ENCODE data around the gene TAS1R1. TPM values are rescaled to one million over a fixed set of nuclear protein-coding genes. Genes with fewer than 3 reads are reported as not detected.

The TAS1R1 gene
- total RNA-seq, 2 experiments from 2014 or later = not detected

- POLR2A ChIA-PET = no interaction called here
- no peaks in the 10 kb centered on the region for H3K9me3 Mint-ChIP-seq
- CTCF ChIA-PET = interaction anchor here (1.3 to 1.4 kb wide), 2 partner anchors 15 to 76 kb away, joined by 5 read pairs; partner anchors contain the start of genes NOL9 and TAS1R1
These were observed 15.0 kb downstream of the TAS1R1 start for GRCh38 chr1:6570100-6570499.

GRCh38 chr1:6570987-6571386 is 15.9 kb downstream of the TAS1R1 start:
- DNase-seq (no peak), ATAC-seq (no peak)
- no peak overlapping the region for H3K4me3 Mint-ChIP-seq
- H3K36me3 Mint-ChIP-seq (ENCODE audit: low read depth) = no peaks in the 10 kb centered on the region
- no peaks in the 10 kb centered on the region for H3K9me3 Mint-ChIP-seq
- ChIA-PET CTCF (interaction anchor here (1.3 to 1.4 kb wide), 2 partner anchors 16 to 76 kb away, joined by 5 read pairs; partner anchors contain the start of genes NOL9 and TAS1R1), POLR2A (no interaction called here)
- no peak overlapping the region for H3K27ac Mint-ChIP-seq
- H3K4me1 Mint-ChIP-seq (ENCODE audit: low read depth) = peaks cover 5% of the 10 kb centered on the region
- no peak for TF ChIP-seq CTCF (IDR thresholded peaks at IDR 0.05)
- H3K27me3 Mint-ChIP-seq = no peaks in the 10 kb centered on the region
- intact Hi-C loops (cut with micrococcal nuclease) = no loop called here

More at GRCh38 chr1:6570100-6570499, 15.0 kb downstream of the TAS1R1 start:
- Mint-ChIP-seq H3K27me3 (no peaks in the 10 kb centered on the region), H3K4me1 (ENCODE audit: low read depth) (peaks cover 5% of the 10 kb centered on the region), H3K36me3 (ENCODE audit: low read depth) (no peaks in the 10 kb centered on the region), H3K4me3 (no peak overlapping the region), H3K27ac (no peak overlapping the region)
- ATAC-seq = no peak
- DNase-seq = no peak
- TF ChIP-seq CTCF (IDR thresholded peaks at IDR 0.05) = no peak
- intact Hi-C loops (cut with micrococcal nuclease) = no loop called here

GRCh38 chr1:6572653-6573383 is 17.7 kb downstream of the TAS1R1 start:
- H3K9me3 Mint-ChIP-seq = no peaks in the 10 kb centered on the region

GRCh38 chr1:6574025-6574620 is 19.0 kb downstream of the TAS1R1 start:
- ATAC-seq = no peak
- intact Hi-C loops (cut with micrococcal nuclease) = no loop called here
- POLR2A ChIA-PET = no interaction called here
- CTCF ChIA-PET = interaction anchor here (3.4 kb wide), 1 partner anchor 19 kb away, joined by 10 read pairs; the partner anchor contains the start of genes NOL9 and TAS1R1
- TF ChIP-seq CTCF (IDR thresholded peaks at IDR 0.05) = no peak
- Mint-ChIP-seq H3K4me1 (ENCODE audit: low read depth) (peaks cover 5% of the 10 kb centered on the region), H3K4me3 (no peak overlapping the region), H3K27me3 (no peaks in the 10 kb centered on the region), H3K27ac (no peak overlapping the region), H3K36me3 (ENCODE audit: low read depth) (no peaks in the 10 kb centered on the region), H3K9me3 (no peaks in the 10 kb centered on the region)
- DNase-seq = no peak

More at GRCh38 chr1:6572653-6573383, 17.7 kb downstream of the TAS1R1 start:
- CTCF ChIA-PET = no interaction called here
- Mint-ChIP-seq H3K4me3 (no peak overlapping the region), H3K4me1 (ENCODE audit: low read depth) (peaks cover 5% of the 10 kb centered on the region), H3K36me3 (ENCODE audit: low read depth) (no peaks in the 10 kb centered on the region), H3K27me3 (no peaks in the 10 kb centered on the region), H3K27ac (peak overlapping the region; percentile 52)
- no peak for ATAC-seq
- POLR2A ChIA-PET = interaction anchor here (1.3 kb wide), 1 partner anchor 13 kb away, joined by 3 read pairs; no protein-coding TSS in a partner anchor
- intact Hi-C loops (cut with micrococcal nuclease) = no loop called here
- no peak for DNase-seq
- TF ChIP-seq CTCF (IDR thresholded peaks at IDR 0.05) = no peak

- no peak overlapping the region for H3K4me3 Mint-ChIP-seq
- peaks cover 10% of the 10 kb centered on the region for H3K4me1 Mint-ChIP-seq (ENCODE audit: low read depth)
These were observed 19.7 kb downstream of the TAS1R1 start for GRCh38 chr1:6574818-6575217.

More at GRCh38 chr1:6574818-6575217, 19.7 kb downstream of the TAS1R1 start:
- Mint-ChIP-seq H3K9me3 (no peaks in the 10 kb centered on the region), H3K27ac (no peak overlapping the region), H3K36me3 (ENCODE audit: low read depth) (no peaks in the 10 kb centered on the region), H3K27me3 (no peaks in the 10 kb centered on the region)
- intact Hi-C loops (cut with micrococcal nuclease) = no loop called here
- DNase-seq (no peak), ATAC-seq (no peak)
- TF ChIP-seq CTCF (IDR thresholded peaks at IDR 0.05) = no peak
- ChIA-PET POLR2A (no interaction called here), CTCF (interaction anchor here (3.4 kb wide), 1 partner anchor 20 kb away, joined by 10 read pairs; the partner anchor contains the start of genes NOL9 and TAS1R1)

Data from activated CD8-positive, alpha-beta T cell treated with anti-CD3 and anti-CD28 coated beads for 36 hours (primary cell).